SU-DHL-6 (cell line): ENCODE measurements around the gene SLC22A5.
"Not testable (repeated sequence)": the region's sequence is repeated elsewhere in the genome, so short reads cannot be mapped to it uniquely, and the experiment has no call there.

ENCODE experiments used
- CTCF ChIP-seq: fragments of 200-600 bp; sonication (generic); IDR thresholded peaks from one replicate; pipeline ENCODE4 v1.5.1; 2017; ENCODE audit warnings: antibody characterized with exemption, mild to moderate bottlenecking, low read length, moderate library complexity; ENCODE audit not compliant: insufficient read depth, poor library complexity, severe bottlenecking
- EZH2phosphoT487 ChIP-seq: fragments of 200-600 bp; sonication (generic), shearing (Covaris generic); conservative IDR thresholded peaks from 2 replicates; pipeline ENCODE4 v1.6.1; 2018; ENCODE audit warnings: mild to moderate bottlenecking, antibody characterized with exemption, low read length, moderate library complexity, mixed read lengths

- not testable (repeated sequence) for TF ChIP-seq CTCF, EZH2phosphoT487
Observed at GRCh38 chr5:132404041-132404440, 34.5 kb downstream of the SLC22A5 start.
